GM21619 (cell line): ENCODE measurements around the gene IGLL5.
"Not testable (repeated sequence)": the region's sequence is repeated elsewhere in the genome, so short reads cannot be mapped to it uniquely, and the experiment has no call there.

Experiments used
- ATAC-seq: cut with Tn5 transposase; IDR thresholded peaks from one replicate; pipeline ENCODE4 v1.9.1; 2021; ENCODE audit not compliant: unreplicated experiment

The IGLL5 gene

GRCh38 chr22:22883090-22883727 is 4.4 kb upstream of the IGLL5 start:
- no peak for ATAC-seq

GRCh38 chr22:22884010-22884887 is 3.4 kb upstream of the IGLL5 start:
- no peak for ATAC-seq

GRCh38 chr22:22884888-22885840 is 2.5 kb upstream of the IGLL5 start:
- peak; percentile 71 for ATAC-seq

GRCh38 chr22:22886546-22886945 is 1.1 kb upstream of the IGLL5 start:
- ATAC-seq, result no peak

- no peak for ATAC-seq
Measured at GRCh38 chr22:22888571-22889353, 1.1 kb downstream of the IGLL5 start.

GRCh38 chr22:22890085-22890484 is 2.5 kb downstream of the IGLL5 start:
- ATAC-seq, result no peak

- ATAC-seq, result no peak
Measured at GRCh38 chr22:22891139-22891621, 3.6 kb downstream of the IGLL5 start.

GRCh38 chr22:22892096-22893052 is 4.8 kb downstream of the IGLL5 start:
- ATAC-seq, result no peak

GRCh38 chr22:22893077-22893805 is 5.6 kb downstream of the IGLL5 start:
- no peak for ATAC-seq

- ATAC-seq, result no peak
Measured at GRCh38 chr22:22893891-22894739, 6.5 kb downstream of the IGLL5 start.

GRCh38 chr22:22894740-22895731 is 7.4 kb downstream of the IGLL5 start:
- no peak for ATAC-seq

- no peak for ATAC-seq
Measured at GRCh38 chr22:22895776-22896445, 8.3 kb downstream of the IGLL5 start.

GRCh38 chr22:22896601-22897000 is 9.0 kb downstream of the IGLL5 start:
- ATAC-seq, result no peak

GRCh38 chr22:22897091-22897490 is 9.5 kb downstream of the IGLL5 start:
- ATAC-seq, result no peak

- no peak for ATAC-seq
Measured at GRCh38 chr22:22897947-22898346, 10.3 kb downstream of the IGLL5 start.

GRCh38 chr22:22898411-22898950 is 10.9 kb downstream of the IGLL5 start:
- not testable (repeated sequence) for ATAC-seq
